Osteoblast (primary cell): ENCODE data around the gene RPRD2. TPM values are rescaled to one million over a fixed set of nuclear protein-coding genes. Genes with fewer than 3 reads are reported as not detected.

Experiments used
- DNase-seq: peaks from one replicate; pipeline ENCODE4 v3.0.0; 2011; ENCODE audit warnings: low spot score, mixed read lengths; ENCODE audit not compliant: insufficient read length; ENCODE audit errors: missing footprints
- H2AFZ ChIP-seq: 2 replicates; pipeline ENCODE4 v1.6.0; 2011; ENCODE audit warnings: mild to moderate bottlenecking, low read length
- H3K27ac ChIP-seq: 2 replicates; pipeline ENCODE4 v1.5.1; 2011; ENCODE audit warnings: mild to moderate bottlenecking, low read depth, low read length, moderate library complexity
- H3K27me3 ChIP-seq: 2 replicates; pipeline ENCODE4 v1.6.0; 2012; ENCODE audit warnings: mild to moderate bottlenecking, control low read depth, inconsistent platforms, low read length, moderate library complexity; ENCODE audit not compliant: insufficient read depth
- H3K36me3 ChIP-seq: 2 replicates; pipeline ENCODE4 v1.5.1; 2011; ENCODE audit warnings: mild to moderate bottlenecking, low read length, control low read depth, moderate library complexity; ENCODE audit not compliant: insufficient read depth
- H3K4me1 ChIP-seq: 2 replicates; pipeline ENCODE4 v1.5.1; 2011; ENCODE audit warnings: mild to moderate bottlenecking, low read length, control low read depth, moderate library complexity; ENCODE audit not compliant: insufficient read depth
- H3K4me2 ChIP-seq: 2 replicates; pipeline ENCODE4 v1.6.0; 2011; ENCODE audit warnings: mild to moderate bottlenecking, low read length; ENCODE audit not compliant: insufficient read depth
- H3K4me3 ChIP-seq: fragments of 200-600 bp; sonication (generic); 3 replicates; pipeline ENCODE4 v1.5.1; 2012; ENCODE audit warnings: mild to moderate bottlenecking, low read length, inconsistent platforms; ENCODE audit not compliant: insufficient read depth
- H3K79me2 ChIP-seq: 2 replicates; pipeline ENCODE4 v1.6.0; 2012; ENCODE audit warnings: mild to moderate bottlenecking, low read length, control low read depth, inconsistent platforms; ENCODE audit not compliant: insufficient read depth
- H3K9me3 ChIP-seq: 2 replicates; pipeline ENCODE4 v1.5.1; 2011; ENCODE audit warnings: low read depth, low read length, control low read depth
- H4K20me1 ChIP-seq: 2 replicates; pipeline ENCODE4 v1.6.0; 2012; ENCODE audit warnings: mild to moderate bottlenecking, low read length, control low read depth; ENCODE audit not compliant: insufficient read depth
- total RNA-seq: library from RNA; depleted of rRNA; stranded (reverse); fragments of >200 nt; gene quantifications from 2 replicates; pipeline ENCODE4 v1.2.3, GENCODE V29; 2012
- TF ChIP-seq, protein P1 (sequence below): IDR thresholded peaks from 2 replicates; pipeline ENCODE4 v1.5.1; 2011; ENCODE audit warnings: mild to moderate bottlenecking, low read depth, low read length, moderate library complexity; ENCODE audit errors: extremely low read depth

RPRD2 gene
- total RNA-seq, 1 donor, result 12.3 TPM

DNA sequence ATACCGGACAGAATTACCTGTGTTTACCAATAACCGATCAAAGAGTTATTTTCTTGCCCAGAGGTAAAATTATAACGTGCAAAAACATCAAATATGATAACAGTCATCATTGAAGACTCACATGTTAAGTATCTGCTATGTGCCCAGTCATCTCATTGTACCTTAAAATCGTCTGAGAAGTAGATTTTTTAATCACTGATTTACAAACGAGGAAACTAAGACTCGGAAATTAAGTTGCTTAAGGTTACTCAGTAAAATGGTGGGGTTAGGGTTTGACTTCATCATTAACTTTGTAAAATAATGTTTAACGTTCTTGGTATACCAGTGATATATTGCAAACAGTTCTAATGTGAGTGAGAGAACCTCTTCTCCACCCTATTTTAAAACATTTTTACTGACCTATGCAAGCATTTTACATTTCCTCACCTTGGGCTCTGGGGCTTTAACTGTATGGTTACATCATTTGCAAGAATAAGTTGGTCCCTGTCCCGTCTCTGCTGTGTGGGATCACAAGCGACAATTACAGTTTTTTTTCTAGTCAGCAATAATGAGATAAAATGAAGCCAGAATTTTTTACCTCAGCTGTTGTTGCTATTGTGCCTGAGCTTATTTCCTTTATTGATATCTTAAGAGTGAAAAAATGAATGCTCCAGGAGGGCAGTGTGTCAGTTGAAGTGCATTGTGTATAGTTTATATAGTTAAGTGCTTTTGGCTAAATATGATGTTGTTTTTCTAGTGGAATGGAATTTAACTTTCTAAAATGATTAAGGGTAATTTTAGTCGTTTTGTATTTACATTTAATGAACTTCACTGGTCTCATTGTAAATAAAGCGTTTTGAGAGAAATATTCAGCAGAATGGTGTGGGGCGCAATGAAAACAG is 2.7 kb downstream of the RPRD2 start:
- Histone ChIP-seq H3K4me3 (peak overlapping the region; percentile 95), H4K20me1 (peaks cover 8% of the 10 kb centered on the region), H2AFZ (no peak overlapping the region), H3K27ac (peak overlapping the region; percentile 96), H3K9me3 (no peaks in the 10 kb centered on the region), H3K4me2 (peak overlapping the region; percentile 99), H3K36me3 (no peaks in the 10 kb centered on the region), H3K4me1 (peaks cover 18% of the 10 kb centered on the region), H3K27me3 (no peaks in the 10 kb centered on the region), H3K79me2 (peaks cover 67% of the 10 kb centered on the region)
- DNase-seq, result no peak
- TF ChIP-seq, protein P1, sequence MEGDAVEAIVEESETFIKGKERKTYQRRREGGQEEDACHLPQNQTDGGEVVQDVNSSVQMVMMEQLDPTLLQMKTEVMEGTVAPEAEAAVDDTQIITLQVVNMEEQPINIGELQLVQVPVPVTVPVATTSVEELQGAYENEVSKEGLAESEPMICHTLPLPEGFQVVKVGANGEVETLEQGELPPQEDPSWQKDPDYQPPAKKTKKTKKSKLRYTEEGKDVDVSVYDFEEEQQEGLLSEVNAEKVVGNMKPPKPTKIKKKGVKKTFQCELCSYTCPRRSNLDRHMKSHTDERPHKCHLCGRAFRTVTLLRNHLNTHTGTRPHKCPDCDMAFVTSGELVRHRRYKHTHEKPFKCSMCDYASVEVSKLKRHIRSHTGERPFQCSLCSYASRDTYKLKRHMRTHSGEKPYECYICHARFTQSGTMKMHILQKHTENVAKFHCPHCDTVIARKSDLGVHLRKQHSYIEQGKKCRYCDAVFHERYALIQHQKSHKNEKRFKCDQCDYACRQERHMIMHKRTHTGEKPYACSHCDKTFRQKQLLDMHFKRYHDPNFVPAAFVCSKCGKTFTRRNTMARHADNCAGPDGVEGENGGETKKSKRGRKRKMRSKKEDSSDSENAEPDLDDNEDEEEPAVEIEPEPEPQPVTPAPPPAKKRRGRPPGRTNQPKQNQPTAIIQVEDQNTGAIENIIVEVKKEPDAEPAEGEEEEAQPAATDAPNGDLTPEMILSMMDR, result no peak

DNA sequence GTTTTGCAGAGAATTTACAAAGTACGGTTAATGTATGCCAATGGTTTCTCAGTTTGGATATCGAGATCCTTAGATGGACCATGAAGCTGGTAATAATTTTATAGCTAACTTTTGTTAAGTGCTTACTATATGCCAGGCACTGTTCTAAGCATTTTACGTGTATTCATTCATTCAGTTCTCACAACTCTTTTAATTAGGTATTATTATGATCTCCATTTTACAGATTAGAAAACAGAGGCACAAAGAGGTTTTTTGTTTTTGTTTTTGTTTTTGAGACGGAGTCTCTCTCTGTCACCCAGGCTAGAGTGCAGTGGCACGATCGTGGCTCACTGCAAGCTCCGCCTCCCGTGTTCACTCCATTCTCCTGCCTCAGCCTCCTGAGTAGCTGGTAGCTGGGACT is 7.2 kb downstream of the RPRD2 start:
- no peaks in the 10 kb centered on the region for H3K27me3 ChIP-seq

DNA sequence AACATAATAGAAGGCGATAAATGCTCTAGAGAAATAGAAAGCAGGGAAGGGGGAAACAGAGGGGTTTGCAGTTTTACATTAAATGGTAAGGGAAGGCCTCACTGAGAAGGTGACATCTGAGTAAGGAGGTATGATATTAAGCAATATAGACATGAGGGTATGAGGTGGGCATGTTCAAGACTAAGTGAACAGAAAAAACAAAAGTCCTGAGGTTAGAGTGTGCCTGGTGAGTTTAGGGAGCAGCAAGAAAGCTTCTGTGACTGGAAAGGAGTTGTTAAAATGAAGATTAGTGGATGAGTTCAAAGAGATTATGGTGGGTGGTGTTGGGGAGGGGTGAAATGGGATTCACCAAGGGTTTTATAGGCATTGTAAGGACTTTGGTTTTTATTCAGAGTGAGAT is 8.6 kb downstream of the RPRD2 start:
- TF ChIP-seq, protein P1, result no peak
- H3K4me1 ChIP-seq, result no peaks in the 10 kb centered on the region
- H3K4me3 ChIP-seq, result no peak overlapping the region
- peaks cover 26% of the 10 kb centered on the region for H4K20me1 ChIP-seq
- H3K27ac ChIP-seq, result no peak overlapping the region
- no peak overlapping the region for H3K4me2 ChIP-seq
- no peaks in the 10 kb centered on the region for H3K9me3 ChIP-seq
- no peak for DNase-seq
- H3K79me2 ChIP-seq, result peaks cover 97% of the 10 kb centered on the region
- no peak overlapping the region for H2AFZ ChIP-seq
- H3K27me3 ChIP-seq, result no peaks in the 10 kb centered on the region
- H3K36me3 ChIP-seq, result no peaks in the 10 kb centered on the region

More for the DNA sequence above, 7.2 kb downstream of the RPRD2 start:
- Histone ChIP-seq H3K4me3 (no peak overlapping the region), H3K4me1 (peaks cover 11% of the 10 kb centered on the region), H3K36me3 (no peaks in the 10 kb centered on the region), H3K9me3 (no peaks in the 10 kb centered on the region), H3K79me2 (peaks cover 96% of the 10 kb centered on the region), H3K4me2 (no peak overlapping the region), H4K20me1 (peaks cover 24% of the 10 kb centered on the region), H3K27ac (no peak overlapping the region), H2AFZ (no peak overlapping the region)
- TF ChIP-seq, protein P1, result no peak
- DNase-seq, result no peak

DNA sequence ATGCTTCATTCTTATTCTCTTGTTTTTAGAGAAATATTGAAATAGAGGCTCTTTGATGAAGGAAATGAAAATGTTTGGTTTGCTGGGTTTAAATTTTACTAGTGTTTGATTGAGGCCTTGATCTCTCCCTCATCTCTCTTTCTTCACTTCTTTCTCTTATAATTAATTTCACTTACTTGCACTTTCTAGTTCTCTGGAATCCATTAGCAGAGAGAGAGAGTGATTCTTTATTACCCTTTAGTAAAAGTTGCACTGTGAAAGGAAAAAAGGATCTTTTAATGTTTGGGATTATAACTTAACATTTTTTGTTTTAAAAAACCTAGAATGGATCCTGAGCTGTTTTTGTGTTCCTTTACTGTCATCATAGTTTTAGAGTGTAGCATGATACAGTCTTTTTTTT is 12.2 kb downstream of the RPRD2 start:
- Histone ChIP-seq H3K79me2 (peaks cover 95% of the 10 kb centered on the region), H3K4me2 (no peak overlapping the region), H4K20me1 (peaks cover 34% of the 10 kb centered on the region), H3K27me3 (no peaks in the 10 kb centered on the region), H3K4me3 (no peak overlapping the region), H3K9me3 (no peaks in the 10 kb centered on the region), H3K27ac (no peak overlapping the region), H3K4me1 (no peaks in the 10 kb centered on the region), H3K36me3 (no peaks in the 10 kb centered on the region), H2AFZ (no peak overlapping the region)
- no peak for DNase-seq
- TF ChIP-seq, protein P1, result no peak
